GM18867 (cell line): ENCODE results near the gene TWIST2.

Source experiments
- ATAC-seq: cut with Tn5 transposase; IDR thresholded peaks from one replicate; pipeline ENCODE4 v1.9.1; 2021; ENCODE audit warnings: mild to moderate bottlenecking, moderate library complexity; ENCODE audit not compliant: unreplicated experiment

Gene TWIST2

DNA sequence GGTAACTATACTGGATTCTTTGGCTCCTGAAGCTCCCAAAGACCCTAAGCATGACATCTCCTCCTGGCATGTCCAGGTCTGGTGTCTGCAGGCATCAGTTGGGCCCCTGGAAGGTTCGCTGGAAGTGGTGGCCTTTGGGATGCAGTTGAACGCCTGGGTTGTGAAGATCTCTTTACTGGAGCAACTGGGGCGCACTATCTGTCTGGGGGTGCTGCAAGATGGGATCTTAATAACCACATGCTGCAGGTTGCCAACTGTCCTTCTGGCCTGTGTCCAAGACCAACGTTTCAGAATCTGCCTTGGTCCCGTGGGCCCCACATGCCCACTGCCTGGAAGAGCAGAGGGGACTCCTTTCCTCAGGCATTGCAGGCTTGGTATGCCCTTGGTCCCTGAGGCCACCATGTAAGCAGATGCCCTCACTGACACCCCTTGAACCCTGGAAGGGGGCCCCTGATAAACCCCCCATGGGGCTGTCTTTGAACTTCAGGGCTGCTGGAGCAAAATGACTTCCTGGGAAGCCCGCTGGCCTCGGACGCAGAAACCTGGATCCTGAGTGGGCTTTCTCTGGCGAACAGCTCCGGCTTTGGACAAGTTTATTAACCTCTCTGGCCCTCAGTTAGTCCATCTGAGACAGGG lies 101.9 kb downstream of the TWIST2 start:
- ATAC-seq, result no peak

GRCh38 chr2:238950551-238950950 lies 102.7 kb downstream of the TWIST2 start:
- no peak for ATAC-seq

GRCh38 chr2:238952261-238952919 lies 104.5 kb downstream of the TWIST2 start:
- ATAC-seq, result no peak

- ATAC-seq, result no peak
Measured at GRCh38 chr2:238954841-238955591, 107.1 kb downstream of the TWIST2 start.

DNA sequence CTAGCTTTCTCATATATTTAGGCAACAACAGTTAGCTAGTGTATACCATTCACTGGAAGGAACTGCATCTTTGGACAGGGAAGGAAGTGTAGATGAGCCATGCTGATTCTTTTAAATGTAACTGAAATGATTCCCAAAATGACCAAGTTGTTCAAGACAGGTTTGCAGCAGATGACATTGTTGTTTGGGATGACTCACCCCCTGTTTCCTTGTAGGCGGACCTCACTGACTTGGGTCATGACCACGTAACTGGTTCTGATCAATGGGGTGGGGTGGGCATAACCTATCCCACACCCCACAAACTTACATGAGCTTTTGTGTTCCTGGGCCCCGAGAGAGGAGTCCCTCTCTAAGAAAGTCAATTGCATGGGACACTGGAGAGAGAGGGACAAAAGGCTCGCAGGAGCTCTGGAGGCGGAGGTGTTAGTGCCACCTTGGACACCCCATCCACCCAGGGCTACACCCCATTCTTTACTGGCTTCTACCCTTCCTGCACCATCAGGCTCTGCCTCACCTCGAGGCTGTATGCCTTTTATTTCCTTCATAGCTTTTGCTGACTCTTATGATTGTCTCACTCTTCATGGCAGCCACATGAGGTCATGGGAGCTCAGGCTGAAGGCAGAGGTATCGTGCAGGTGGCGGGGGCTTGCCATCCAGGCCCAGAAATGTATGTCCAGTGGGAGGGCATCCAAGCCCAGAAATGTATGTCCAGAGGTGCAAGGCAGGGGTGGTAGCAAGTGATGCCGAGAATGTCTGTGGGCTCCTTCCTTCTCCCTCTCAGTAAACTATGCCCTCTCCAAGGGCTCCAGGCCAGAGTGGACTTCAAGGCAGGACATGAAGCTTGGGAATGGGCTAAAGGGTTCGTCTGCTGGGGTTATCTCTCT lies 108.0 kb downstream of the TWIST2 start:
- no peak for ATAC-seq

DNA sequence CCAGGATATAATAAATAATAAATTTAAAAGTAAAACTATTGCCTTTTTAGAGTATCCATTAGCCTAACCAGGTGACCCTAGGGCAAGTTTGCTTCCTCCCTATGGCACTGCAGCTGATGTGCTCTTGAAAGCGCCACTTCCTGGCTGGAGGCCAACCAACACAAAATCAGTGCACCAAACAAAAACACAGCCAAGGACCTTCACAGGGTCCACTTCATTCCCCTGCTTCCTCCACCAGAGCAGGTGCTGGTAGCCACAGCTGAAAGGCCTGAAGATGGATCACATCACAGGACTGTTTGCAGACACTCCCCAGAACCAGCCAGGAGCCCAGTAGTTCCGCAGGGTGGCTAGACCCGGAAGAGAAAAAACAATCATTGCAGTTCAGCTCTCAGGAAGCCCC lies 108.8 kb downstream of the TWIST2 start:
- ATAC-seq, result no peak
